ENCODE measurements around the gene ATP6V1G3. TPM values are rescaled to one million over a fixed set of nuclear protein-coding genes. Genes with fewer than 3 reads are reported as not detected.

Gene ATP6V1G3
- total RNA-seq, 1 donor from 2014 or later, result not detected

- TF ChIP-seq CTCF (IDR thresholded peaks at IDR 0.05), result no peak
- no peak overlapping the region for H3K27ac Mint-ChIP-seq (ENCODE audit: unreplicated experiment)
- H3K27me3 Mint-ChIP-seq (ENCODE audit: low read depth), result no peaks in the 10 kb centered on the region
- H3K36me3 Mint-ChIP-seq (ENCODE audit: low read depth), result no peaks in the 10 kb centered on the region
- H3K9me3 Mint-ChIP-seq (ENCODE audit: low read depth), result peaks cover 4% of the 10 kb centered on the region
- H3K4me1 Mint-ChIP-seq (ENCODE audit: low read depth), result peaks cover 56% of the 10 kb centered on the region
- no peak overlapping the region for H3K4me3 Mint-ChIP-seq (ENCODE audit: unreplicated experiment)
- DNase-seq (ENCODE audit: low spot score), result no peak
Measured at GRCh38 chr1:198498103-198498385, 42.4 kb downstream of the ATP6V1G3 start.

- no peak for DNase-seq (ENCODE audit: low spot score)
- no peak for TF ChIP-seq CTCF (IDR thresholded peaks at IDR 0.05)
- Mint-ChIP-seq H3K27me3 (ENCODE audit: low read depth) (no peaks in the 10 kb centered on the region), H3K4me3 (ENCODE audit: unreplicated experiment) (no peak overlapping the region), H3K36me3 (ENCODE audit: low read depth) (no peaks in the 10 kb centered on the region), H3K27ac (ENCODE audit: unreplicated experiment) (peak overlapping the region; percentile 78), H3K9me3 (ENCODE audit: low read depth) (peaks cover 3% of the 10 kb centered on the region), H3K4me1 (ENCODE audit: low read depth) (peaks cover 61% of the 10 kb centered on the region)
Measured at GRCh38 chr1:198497326-198498102, 43.0 kb downstream of the ATP6V1G3 start.

GRCh38 chr1:198496216-198497143 is 44.0 kb downstream of the ATP6V1G3 start:
- no peak for DNase-seq (ENCODE audit: low spot score)
- Mint-ChIP-seq H3K4me1 (ENCODE audit: low read depth) (peaks cover 68% of the 10 kb centered on the region), H3K36me3 (ENCODE audit: low read depth) (no peaks in the 10 kb centered on the region), H3K4me3 (ENCODE audit: unreplicated experiment) (no peak overlapping the region), H3K9me3 (ENCODE audit: low read depth) (no peaks in the 10 kb centered on the region), H3K27ac (ENCODE audit: unreplicated experiment) (peak overlapping the region; percentile 52), H3K27me3 (ENCODE audit: low read depth) (no peaks in the 10 kb centered on the region)
- TF ChIP-seq CTCF (IDR thresholded peaks at IDR 0.05), result no peak

GRCh38 chr1:198495631-198496030 is 44.8 kb downstream of the ATP6V1G3 start:
- no peaks in the 10 kb centered on the region for H3K27me3 Mint-ChIP-seq (ENCODE audit: low read depth)
- H3K4me1 Mint-ChIP-seq (ENCODE audit: low read depth), result peaks cover 62% of the 10 kb centered on the region
- no peak for DNase-seq (ENCODE audit: low spot score)

More at GRCh38 chr1:198495631-198496030, 44.8 kb downstream of the ATP6V1G3 start:
- no peak for TF ChIP-seq CTCF (IDR thresholded peaks at IDR 0.05)
- Mint-ChIP-seq H3K27ac (ENCODE audit: unreplicated experiment) (no peak overlapping the region), H3K9me3 (ENCODE audit: low read depth) (no peaks in the 10 kb centered on the region), H3K4me3 (ENCODE audit: unreplicated experiment) (no peak overlapping the region), H3K36me3 (ENCODE audit: low read depth) (no peaks in the 10 kb centered on the region)
